ENCODE data around the gene RRH. TPM values are rescaled to one million over a fixed set of nuclear protein-coding genes. Genes with fewer than 3 reads are reported as not detected.

RRH gene
- total RNA-seq, 1 experiment from 2014 or later: not detected

GRCh38 chr4:109886303-109886702, 58.5 kb downstream of the RRH start (continued):
- no peak for TF ChIP-seq PREB (CRISPR knock-in tag; IDR thresholded peaks at IDR 0.05; ENCODE audit: borderline replicate concordance)
- no peak for TF ChIP-seq ATF1 (CRISPR knock-in tag; IDR thresholded peaks at IDR 0.05)

DNA sequence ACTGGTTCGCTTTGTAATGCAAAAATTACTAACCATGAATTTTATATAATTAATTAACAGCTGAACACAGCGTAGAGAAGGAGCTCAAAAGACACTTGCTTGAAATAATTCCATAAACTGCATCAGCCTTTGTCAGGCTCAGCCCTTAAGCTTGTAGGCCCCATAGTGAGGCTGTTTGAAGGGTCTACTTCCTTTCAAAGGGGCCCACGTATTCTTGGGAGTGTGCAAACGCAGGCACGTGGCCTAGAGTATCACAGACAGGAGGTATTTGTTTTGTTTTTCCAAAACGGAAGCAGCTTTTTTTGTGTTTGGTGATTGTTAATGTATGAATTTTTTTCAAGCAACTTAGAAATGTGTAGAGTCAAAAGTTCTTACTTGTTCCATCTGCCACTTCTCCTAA, 59.3 kb downstream of the RRH start:
- H3K36me3 Mint-ChIP-seq: no peaks in the 10 kb centered on the region
- H3K9me3 Mint-ChIP-seq: no peaks in the 10 kb centered on the region
- no peak for TF ChIP-seq NR2C2 (CRISPR knock-in tag; IDR thresholded peaks at IDR 0.05)
- no peak for TF ChIP-seq TCF7 (CRISPR knock-in tag; IDR thresholded peaks at IDR 0.05; ENCODE audit: low read depth)
- TF ChIP-seq, protein P1, sequence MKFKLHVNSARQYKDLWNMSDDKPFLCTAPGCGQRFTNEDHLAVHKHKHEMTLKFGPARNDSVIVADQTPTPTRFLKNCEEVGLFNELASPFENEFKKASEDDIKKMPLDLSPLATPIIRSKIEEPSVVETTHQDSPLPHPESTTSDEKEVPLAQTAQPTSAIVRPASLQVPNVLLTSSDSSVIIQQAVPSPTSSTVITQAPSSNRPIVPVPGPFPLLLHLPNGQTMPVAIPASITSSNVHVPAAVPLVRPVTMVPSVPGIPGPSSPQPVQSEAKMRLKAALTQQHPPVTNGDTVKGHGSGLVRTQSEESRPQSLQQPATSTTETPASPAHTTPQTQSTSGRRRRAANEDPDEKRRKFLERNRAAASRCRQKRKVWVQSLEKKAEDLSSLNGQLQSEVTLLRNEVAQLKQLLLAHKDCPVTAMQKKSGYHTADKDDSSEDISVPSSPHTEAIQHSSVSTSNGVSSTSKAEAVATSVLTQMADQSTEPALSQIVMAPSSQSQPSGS (CRISPR knock-in tag; IDR thresholded peaks at IDR 0.05; ENCODE audit: borderline replicate concordance, low read depth): no peak
- no peak for TF ChIP-seq TEAD4 (CRISPR knock-in tag; IDR thresholded peaks at IDR 0.05)
- no peak for TF ChIP-seq ATF1 (CRISPR knock-in tag; IDR thresholded peaks at IDR 0.05)
- TF ChIP-seq, protein P2, sequence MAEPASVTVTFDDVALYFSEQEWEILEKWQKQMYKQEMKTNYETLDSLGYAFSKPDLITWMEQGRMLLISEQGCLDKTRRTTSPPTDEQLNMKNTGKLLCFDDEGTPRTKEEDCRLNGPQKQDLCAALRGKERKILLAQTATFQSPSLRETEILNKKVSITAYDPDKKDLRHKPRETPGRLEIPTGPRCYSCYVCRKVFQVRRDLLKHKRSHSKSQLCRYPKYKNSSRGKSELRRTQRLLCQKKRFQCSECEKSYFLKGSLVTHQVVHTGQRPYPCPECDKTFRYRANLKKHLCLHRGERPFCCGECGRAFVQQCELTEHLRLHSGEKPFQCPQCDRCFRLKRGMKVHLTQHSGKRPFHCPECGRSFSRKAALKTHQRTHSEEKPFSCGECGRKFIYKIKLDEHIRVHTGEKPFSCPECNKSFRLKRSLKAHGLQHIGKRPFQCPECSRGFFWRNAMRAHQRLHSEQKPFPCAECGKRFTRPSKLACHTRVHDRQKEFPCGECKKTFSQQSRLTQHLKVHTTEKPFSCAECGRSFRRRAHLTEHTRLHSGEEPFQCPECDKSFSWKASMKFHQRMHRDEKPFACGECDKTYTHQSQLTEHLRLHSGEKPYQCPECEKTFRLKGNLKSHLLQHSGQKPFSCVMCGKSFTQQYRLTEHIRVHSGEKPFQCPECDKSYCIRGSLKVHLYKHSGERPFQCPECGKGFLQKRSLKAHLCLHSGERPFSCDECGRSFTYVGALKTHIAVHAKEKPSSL (CRISPR knock-in tag; conservative IDR thresholded peaks at IDR 0.05): no peak
- TF ChIP-seq ZNF423 (CRISPR knock-in tag; IDR thresholded peaks at IDR 0.05): no peak
- TF ChIP-seq, protein P3, sequence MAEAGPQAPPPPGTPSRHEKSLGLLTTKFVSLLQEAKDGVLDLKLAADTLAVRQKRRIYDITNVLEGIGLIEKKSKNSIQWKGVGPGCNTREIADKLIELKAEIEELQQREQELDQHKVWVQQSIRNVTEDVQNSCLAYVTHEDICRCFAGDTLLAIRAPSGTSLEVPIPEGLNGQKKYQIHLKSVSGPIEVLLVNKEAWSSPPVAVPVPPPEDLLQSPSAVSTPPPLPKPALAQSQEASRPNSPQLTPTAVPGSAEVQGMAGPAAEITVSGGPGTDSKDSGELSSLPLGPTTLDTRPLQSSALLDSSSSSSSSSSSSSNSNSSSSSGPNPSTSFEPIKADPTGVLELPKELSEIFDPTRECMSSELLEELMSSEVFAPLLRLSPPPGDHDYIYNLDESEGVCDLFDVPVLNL (CRISPR knock-in tag; IDR thresholded peaks at IDR 0.05; ENCODE audit: borderline replicate concordance, low read depth): no peak
- TF ChIP-seq, protein P4, sequence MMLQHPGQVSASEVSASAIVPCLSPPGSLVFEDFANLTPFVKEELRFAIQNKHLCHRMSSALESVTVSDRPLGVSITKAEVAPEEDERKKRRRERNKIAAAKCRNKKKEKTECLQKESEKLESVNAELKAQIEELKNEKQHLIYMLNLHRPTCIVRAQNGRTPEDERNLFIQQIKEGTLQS (CRISPR knock-in tag; conservative IDR thresholded peaks at IDR 0.05): no peak
- no peak for TF ChIP-seq GABPB1 (CRISPR knock-in tag; IDR thresholded peaks at IDR 0.05)
- TF ChIP-seq PREB (CRISPR knock-in tag; IDR thresholded peaks at IDR 0.05; ENCODE audit: borderline replicate concordance): no peak
- TF ChIP-seq FOXP4 (CRISPR knock-in tag; IDR thresholded peaks at IDR 0.05): no peak
- no peak for TF ChIP-seq ZNF121 (CRISPR knock-in tag; IDR thresholded peaks at IDR 0.05)
- no peak for TF ChIP-seq SMAD3 (CRISPR knock-in tag; IDR thresholded peaks at IDR 0.05; ENCODE audit: borderline replicate concordance)
- TF ChIP-seq PRRX2 (CRISPR knock-in tag; IDR thresholded peaks at IDR 0.05): no peak
- TF ChIP-seq, protein P5, sequence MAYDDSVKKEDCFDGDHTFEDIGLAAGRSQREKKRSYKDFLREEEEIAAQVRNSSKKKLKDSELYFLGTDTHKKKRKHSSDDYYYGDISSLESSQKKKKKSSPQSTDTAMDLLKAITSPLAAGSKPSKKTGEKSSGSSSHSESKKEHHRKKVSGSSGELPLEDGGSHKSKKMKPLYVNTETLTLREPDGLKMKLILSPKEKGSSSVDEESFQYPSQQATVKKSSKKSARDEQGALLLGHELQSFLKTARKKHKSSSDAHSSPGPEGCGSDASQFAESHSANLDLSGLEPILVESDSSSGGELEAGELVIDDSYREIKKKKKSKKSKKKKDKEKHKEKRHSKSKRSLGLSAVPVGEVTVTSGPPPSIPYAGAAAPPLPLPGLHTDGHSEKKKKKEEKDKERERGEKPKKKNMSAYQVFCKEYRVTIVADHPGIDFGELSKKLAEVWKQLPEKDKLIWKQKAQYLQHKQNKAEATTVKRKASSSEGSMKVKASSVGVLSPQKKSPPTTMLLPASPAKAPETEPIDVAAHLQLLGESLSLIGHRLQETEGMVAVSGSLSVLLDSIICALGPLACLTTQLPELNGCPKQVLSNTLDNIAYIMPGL (CRISPR knock-in tag; IDR thresholded peaks at IDR 0.05): no peak
- TF ChIP-seq, protein P6, sequence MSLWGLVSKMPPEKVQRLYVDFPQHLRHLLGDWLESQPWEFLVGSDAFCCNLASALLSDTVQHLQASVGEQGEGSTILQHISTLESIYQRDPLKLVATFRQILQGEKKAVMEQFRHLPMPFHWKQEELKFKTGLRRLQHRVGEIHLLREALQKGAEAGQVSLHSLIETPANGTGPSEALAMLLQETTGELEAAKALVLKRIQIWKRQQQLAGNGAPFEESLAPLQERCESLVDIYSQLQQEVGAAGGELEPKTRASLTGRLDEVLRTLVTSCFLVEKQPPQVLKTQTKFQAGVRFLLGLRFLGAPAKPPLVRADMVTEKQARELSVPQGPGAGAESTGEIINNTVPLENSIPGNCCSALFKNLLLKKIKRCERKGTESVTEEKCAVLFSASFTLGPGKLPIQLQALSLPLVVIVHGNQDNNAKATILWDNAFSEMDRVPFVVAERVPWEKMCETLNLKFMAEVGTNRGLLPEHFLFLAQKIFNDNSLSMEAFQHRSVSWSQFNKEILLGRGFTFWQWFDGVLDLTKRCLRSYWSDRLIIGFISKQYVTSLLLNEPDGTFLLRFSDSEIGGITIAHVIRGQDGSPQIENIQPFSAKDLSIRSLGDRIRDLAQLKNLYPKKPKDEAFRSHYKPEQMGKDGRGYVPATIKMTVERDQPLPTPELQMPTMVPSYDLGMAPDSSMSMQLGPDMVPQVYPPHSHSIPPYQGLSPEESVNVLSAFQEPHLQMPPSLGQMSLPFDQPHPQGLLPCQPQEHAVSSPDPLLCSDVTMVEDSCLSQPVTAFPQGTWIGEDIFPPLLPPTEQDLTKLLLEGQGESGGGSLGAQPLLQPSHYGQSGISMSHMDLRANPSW (CRISPR knock-in tag; conservative IDR thresholded peaks at IDR 0.05; ENCODE audit: low read depth): no peak
- no peak for TF ChIP-seq FOXP1 (CRISPR knock-in tag; IDR thresholded peaks at IDR 0.05; ENCODE audit: borderline replicate concordance)
- ChIA-PET CTCF (no interaction called here), POLR2A (no interaction called here)
- H3K27ac Mint-ChIP-seq: no peak overlapping the region
- DNase-seq (ENCODE audit: low spot score) (no peak), ATAC-seq (no peak)
- no peaks in the 10 kb centered on the region for H3K27me3 Mint-ChIP-seq (ENCODE audit: low read depth)
- H3K4me3 Mint-ChIP-seq: no peak overlapping the region
- H3K4me1 Mint-ChIP-seq: no peaks in the 10 kb centered on the region
